ENCODE measurements around the gene APBB2.

The APBB2 gene

DNA sequence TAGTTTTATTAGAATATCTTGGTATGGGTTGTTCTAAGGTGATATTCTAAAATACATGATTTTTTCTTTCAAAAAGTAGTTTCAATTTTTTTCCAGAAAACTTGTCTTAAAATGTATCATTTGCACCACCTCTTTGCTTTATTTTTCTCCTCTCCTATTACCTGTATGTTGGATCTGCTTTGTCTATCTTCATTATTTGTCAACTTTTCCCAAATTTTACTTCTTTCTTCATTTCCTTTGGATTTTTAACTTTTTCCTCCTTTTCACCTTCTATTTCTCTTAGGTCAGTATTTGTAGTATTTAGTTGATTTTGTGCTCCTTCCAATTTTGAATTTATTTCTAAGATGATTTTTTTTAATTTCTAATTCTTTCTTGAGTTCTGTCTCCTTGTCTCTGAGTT is 169.6 kb downstream of the APBB2 start:
- Histone ChIP-seq H3K36me3 (no peaks in the 10 kb centered on the region), H3K4me3 (ENCODE audit: low read depth, low read length) (no peak overlapping the region), H3K27ac (no peak overlapping the region), H3K27me3 (ENCODE audit: insufficient read depth, low read depth, severe bottlenecking) (no peaks in the 10 kb centered on the region), H3K9me3 (ENCODE audit: severe bottlenecking) (no peaks in the 10 kb centered on the region)
- TF ChIP-seq, protein P1, sequence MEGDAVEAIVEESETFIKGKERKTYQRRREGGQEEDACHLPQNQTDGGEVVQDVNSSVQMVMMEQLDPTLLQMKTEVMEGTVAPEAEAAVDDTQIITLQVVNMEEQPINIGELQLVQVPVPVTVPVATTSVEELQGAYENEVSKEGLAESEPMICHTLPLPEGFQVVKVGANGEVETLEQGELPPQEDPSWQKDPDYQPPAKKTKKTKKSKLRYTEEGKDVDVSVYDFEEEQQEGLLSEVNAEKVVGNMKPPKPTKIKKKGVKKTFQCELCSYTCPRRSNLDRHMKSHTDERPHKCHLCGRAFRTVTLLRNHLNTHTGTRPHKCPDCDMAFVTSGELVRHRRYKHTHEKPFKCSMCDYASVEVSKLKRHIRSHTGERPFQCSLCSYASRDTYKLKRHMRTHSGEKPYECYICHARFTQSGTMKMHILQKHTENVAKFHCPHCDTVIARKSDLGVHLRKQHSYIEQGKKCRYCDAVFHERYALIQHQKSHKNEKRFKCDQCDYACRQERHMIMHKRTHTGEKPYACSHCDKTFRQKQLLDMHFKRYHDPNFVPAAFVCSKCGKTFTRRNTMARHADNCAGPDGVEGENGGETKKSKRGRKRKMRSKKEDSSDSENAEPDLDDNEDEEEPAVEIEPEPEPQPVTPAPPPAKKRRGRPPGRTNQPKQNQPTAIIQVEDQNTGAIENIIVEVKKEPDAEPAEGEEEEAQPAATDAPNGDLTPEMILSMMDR (IDR thresholded peaks at IDR 0.05; ENCODE audit: low read depth, low read length): no peak
- DNase-seq: no peak

DNA sequence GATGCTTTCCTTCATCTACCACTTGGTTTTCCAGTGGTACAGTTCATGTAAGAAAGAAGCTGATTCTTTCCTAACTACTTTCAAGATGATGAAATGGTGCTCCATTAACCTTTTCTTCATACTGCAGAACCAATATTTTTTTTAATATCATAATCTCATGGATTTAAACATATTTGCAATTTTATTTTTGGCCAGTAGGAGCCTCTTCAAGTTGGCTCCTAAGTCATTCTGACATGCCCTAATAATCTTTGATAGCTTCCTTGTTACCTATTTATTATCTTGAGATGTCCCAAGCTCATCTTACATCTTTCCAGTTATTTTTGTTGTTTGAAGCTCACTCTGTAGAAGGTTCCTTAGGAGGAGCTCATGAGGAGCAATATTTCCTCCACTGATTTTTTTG is 170.2 kb downstream of the APBB2 start:
- no peaks in the 10 kb centered on the region for H3K36me3 ChIP-seq
- H3K27me3 ChIP-seq (ENCODE audit: insufficient read depth, low read depth, severe bottlenecking): no peaks in the 10 kb centered on the region
- H3K9me3 ChIP-seq (ENCODE audit: severe bottlenecking): no peaks in the 10 kb centered on the region
- H3K4me3 ChIP-seq (ENCODE audit: low read depth, low read length): no peak overlapping the region
- H3K27ac ChIP-seq: no peak overlapping the region
- TF ChIP-seq, protein P1 (IDR thresholded peaks at IDR 0.05; ENCODE audit: low read depth, low read length): no peak
- DNase-seq: no peak

DNA sequence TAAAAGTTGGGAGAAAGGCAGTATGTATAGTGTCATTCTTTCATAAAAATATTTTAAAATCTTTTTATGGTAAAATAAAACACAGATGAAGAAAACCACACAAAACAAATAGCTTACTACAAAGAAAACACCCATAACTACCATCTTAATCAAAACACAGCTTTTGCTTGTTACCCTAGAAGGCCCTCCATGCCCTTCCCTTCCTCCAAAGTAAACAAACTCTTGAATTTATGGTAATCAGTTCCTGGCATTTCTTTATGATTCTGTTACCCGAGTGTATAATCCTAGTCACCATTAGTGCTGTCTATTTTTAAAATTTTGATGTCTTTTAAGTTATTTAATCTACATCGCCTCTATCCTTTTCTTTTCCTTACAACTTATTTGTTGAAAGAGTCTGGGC is 170.9 kb downstream of the APBB2 start:
- H3K27me3 ChIP-seq (ENCODE audit: insufficient read depth, low read depth, severe bottlenecking): no peaks in the 10 kb centered on the region
- TF ChIP-seq, protein P1 (IDR thresholded peaks at IDR 0.05; ENCODE audit: low read depth, low read length): no peak
- no peak overlapping the region for H3K27ac ChIP-seq
- H3K9me3 ChIP-seq (ENCODE audit: severe bottlenecking): no peaks in the 10 kb centered on the region
- no peak for DNase-seq
- H3K4me3 ChIP-seq (ENCODE audit: low read depth, low read length): no peak overlapping the region
- H3K36me3 ChIP-seq: no peaks in the 10 kb centered on the region

DNA sequence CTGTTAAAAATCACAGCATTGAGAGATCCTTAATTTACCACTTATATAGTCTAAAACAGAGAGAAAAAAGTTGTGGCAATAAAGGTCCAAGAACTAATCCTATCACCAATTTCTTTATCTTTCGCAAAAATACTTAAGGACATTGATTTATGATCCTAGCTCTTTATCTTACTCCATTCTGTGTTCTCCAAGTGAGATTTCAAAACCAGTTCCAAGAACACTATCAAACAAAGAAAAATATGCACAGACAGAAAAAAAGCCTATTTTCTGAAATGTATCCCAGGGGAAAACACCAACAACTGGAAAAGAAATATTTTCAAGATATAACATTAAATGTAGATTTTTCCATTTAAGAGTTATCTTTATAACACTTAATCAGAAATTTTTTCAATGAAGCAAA is 172.8 kb downstream of the APBB2 start:
- no peak overlapping the region for H3K27ac ChIP-seq
- no peaks in the 10 kb centered on the region for H3K27me3 ChIP-seq (ENCODE audit: insufficient read depth, low read depth, severe bottlenecking)
- no peak for DNase-seq
- TF ChIP-seq, protein P1 (IDR thresholded peaks at IDR 0.05; ENCODE audit: low read depth, low read length): no peak
- no peaks in the 10 kb centered on the region for H3K36me3 ChIP-seq
- no peak overlapping the region for H3K4me3 ChIP-seq (ENCODE audit: low read depth, low read length)
- H3K9me3 ChIP-seq (ENCODE audit: severe bottlenecking): no peaks in the 10 kb centered on the region

DNA sequence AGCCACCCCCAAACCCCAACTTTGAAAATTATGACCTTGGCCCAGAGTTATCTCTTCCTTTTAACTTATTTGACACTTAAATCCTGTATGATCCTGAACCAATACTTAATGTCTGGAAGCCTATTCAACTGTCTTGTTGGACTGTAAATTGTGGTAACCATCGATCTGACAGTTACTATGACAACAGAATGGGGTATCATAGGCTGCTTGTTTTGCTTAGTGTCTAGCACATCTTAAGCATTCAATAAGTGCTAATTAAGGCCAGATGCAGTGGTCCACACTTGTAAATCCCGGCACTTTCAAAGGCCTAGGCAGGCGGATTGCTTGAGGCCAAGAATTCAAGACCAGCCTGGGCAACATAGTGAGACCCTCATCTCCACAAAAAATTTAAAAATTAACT is 175.0 kb downstream of the APBB2 start:
- H3K27me3 ChIP-seq (ENCODE audit: insufficient read depth, low read depth, severe bottlenecking): no peaks in the 10 kb centered on the region
- H3K36me3 ChIP-seq: no peaks in the 10 kb centered on the region
- H3K27ac ChIP-seq: no peak overlapping the region
- TF ChIP-seq, protein P1 (IDR thresholded peaks at IDR 0.05; ENCODE audit: low read depth, low read length): no peak
- no peak for DNase-seq
- no peak overlapping the region for H3K4me3 ChIP-seq (ENCODE audit: low read depth, low read length)
- H3K9me3 ChIP-seq (ENCODE audit: severe bottlenecking): no peaks in the 10 kb centered on the region

DNA sequence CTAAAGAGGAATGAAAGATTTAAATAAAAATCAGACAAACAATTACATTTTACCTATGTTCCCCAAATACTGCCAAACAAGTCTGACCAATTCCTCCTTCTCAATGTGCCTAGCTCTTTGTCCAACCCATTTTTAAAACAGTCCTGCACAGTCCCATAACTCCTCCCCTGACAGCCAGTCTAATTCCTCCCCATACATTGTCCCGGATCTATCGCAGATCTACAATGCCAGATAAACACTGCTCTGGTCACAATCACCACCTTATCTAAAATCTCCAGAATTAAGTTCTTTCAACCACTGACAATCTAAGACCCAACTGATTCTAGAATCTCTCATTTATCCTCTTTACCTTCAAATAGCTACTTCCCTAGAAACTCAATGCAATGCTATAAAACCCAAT is 176.0 kb downstream of the APBB2 start:
- no peaks in the 10 kb centered on the region for H3K27me3 ChIP-seq (ENCODE audit: insufficient read depth, low read depth, severe bottlenecking)
- no peaks in the 10 kb centered on the region for H3K36me3 ChIP-seq
- DNase-seq: no peak
- H3K27ac ChIP-seq: no peak overlapping the region
- TF ChIP-seq, protein P1 (IDR thresholded peaks at IDR 0.05; ENCODE audit: low read depth, low read length): no peak
- H3K4me3 ChIP-seq (ENCODE audit: low read depth, low read length): no peak overlapping the region
- H3K9me3 ChIP-seq (ENCODE audit: severe bottlenecking): no peaks in the 10 kb centered on the region

Data from WERI-Rb-1 (cell line).